Myometrial cell (primary cell): ENCODE measurements around the gene SPRR2B. TPM values are rescaled to one million over a fixed set of nuclear protein-coding genes. Genes with fewer than 3 reads are reported as not detected.

Experiments used
- total RNA-seq: library from RNA; depleted of rRNA; stranded (reverse); fragments of >200 nt; gene quantifications from 2 replicates; pipeline ENCODE4 v1.2.3, GENCODE V29; 2015

Gene SPRR2B
- total RNA-seq = not detected in 2 replicates

DNA sequence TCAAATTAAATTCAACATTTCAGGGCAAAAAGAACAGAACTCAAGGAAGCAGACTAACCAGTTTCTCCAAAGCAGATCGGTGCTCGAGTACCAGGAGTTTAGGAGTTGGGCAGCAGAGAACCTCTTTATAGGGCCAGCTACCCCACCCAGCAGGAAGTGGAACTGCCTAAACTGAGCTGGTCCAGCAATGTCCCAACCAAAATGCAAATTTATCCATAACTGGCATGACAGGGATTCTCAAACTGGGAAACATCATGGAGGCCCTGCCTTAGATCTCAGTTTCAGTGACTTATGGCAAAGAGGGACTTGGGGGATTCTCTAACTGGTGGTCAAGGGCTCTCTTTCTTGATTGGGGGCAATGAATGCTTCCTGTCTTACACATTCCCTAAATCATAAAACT lies at the start of gene SPRR2B:
Gene SPRR2B, minus strand, starts transcription at position 101 of the 400 bp plus-strand sequence. CDS start 772 bp downstream, outside the sequence.

GRCh38 chr1:153113416-153113815 lies 42.0 kb upstream of the SPRR2B start, which contains the start of gene SPRR2F:
SPRR2F (minus strand) TSS chr1:153113516; CDS start chr1:153112733, 783 bp downstream.

DNA sequence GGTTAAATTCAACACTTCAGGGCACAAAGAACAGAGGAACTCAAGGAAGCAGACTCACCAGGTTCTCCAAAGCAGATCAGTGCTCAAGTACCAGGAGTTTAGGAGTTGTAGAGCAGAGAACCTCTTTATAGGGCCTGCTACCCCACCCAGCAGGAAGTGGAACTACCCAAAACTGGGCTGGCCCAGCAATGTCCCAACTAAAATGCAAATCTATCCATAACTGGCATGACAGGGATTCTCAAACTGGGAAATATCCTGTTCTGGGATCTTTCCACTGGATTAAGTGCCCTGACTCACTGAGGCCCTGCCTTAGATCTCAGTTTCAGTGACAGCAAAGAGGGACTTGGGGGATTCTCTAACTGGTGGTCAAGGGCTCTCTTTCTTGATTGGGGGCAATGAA lies 23.0 kb upstream of the SPRR2B start, which contains the start of gene SPRR2E:
Gene SPRR2E, minus strand, starts transcription at position 101 of the 400 bp plus-strand sequence. CDS start 775 bp downstream, outside the sequence.

DNA sequence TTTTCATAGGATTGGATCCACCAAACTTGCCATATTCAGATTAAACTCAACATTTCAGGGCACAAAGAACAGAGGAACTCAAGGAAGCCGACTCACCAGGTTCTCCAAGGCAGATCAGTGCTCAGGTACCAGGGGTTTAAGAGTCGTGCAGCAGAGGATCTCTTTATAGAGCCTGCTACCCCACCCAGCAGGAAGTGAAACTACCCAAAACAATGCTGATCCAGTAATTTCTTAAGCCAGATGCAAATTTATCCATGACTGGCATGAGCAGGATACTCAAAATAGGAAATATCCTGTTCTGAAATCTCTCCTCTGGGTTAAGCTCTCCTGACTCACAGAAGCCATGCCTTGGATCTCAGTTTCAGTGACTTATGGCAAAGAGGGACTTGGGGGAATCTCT lies 14.0 kb downstream of the SPRR2B start, which contains the start of gene SPRR2A:
Gene SPRR2A, minus strand, starts transcription at position 138 of the 400 bp plus-strand sequence. CDS start 777 bp downstream, outside the sequence.

GRCh38 chr1:153040950-153041631 lies 30.3 kb downstream of the SPRR2B start, which contains the start of gene SPRR2D:
SPRR2D (minus strand) TSS chr1:153041120; CDS start chr1:153040346, 774 bp downstream.

GRCh38 chr1:153030895-153031294 lies 40.5 kb downstream of the SPRR2B start, which contains the start of gene SPRR1B:
SPRR1B (plus strand) TSS chr1:153031203; CDS start chr1:153032346, 1,143 bp downstream.

Other genes starting within 250 kb of the SPRR2B start
- not detected in 2 replicates for gene LCE1A, start 244.1 kb downstream of the SPRR2B start, total RNA-seq
- not detected in 2 replicates for gene LCE6A, start 228.8 kb downstream of the SPRR2B start, total RNA-seq
- not detected in 2 replicates for gene LCE7A, start 211.6 kb downstream of the SPRR2B start, total RNA-seq
- not detected in 2 replicates for gene SMCP, start 193.3 kb downstream of the SPRR2B start, total RNA-seq
- gene IVL, start 163.1 kb downstream of the SPRR2B start, total RNA-seq = not detected in 2 replicates
- gene SPRR5, start 124.4 kb downstream of the SPRR2B start, total RNA-seq = not detected in 2 replicates
- not detected in 2 replicates for gene SPRR4, start 101.0 kb downstream of the SPRR2B start, total RNA-seq
- not detected in 2 replicates for gene SPRR1A, start 87.5 kb downstream of the SPRR2B start, total RNA-seq
- not detected in 2 replicates for gene SPRR3, start 69.9 kb downstream of the SPRR2B start, total RNA-seq
- not detected in 2 replicates for gene SPRR1B, start 40.4 kb downstream of the SPRR2B start, total RNA-seq
- gene SPRR2D, start 30.5 kb downstream of the SPRR2B start, total RNA-seq = not detected in 2 replicates
- gene SPRR2A, start 14.1 kb downstream of the SPRR2B start, total RNA-seq = not detected in 2 replicates
- gene SPRR2E, start 22.9 kb upstream of the SPRR2B start, total RNA-seq = not detected in 2 replicates
- not detected in 2 replicates for gene SPRR2F, start 41.9 kb upstream of the SPRR2B start, total RNA-seq
- gene SPRR2G, start 79.3 kb upstream of the SPRR2B start, total RNA-seq = not detected in 2 replicates
- gene LELP1, start 131.8 kb upstream of the SPRR2B start, total RNA-seq = not detected in 2 replicates
- not detected in 2 replicates for gene PRR9, start 146.0 kb upstream of the SPRR2B start, total RNA-seq
- not detected in 2 replicates for gene LORICRIN, start 188.1 kb upstream of the SPRR2B start, total RNA-seq
- gene PGLYRP3, start 241.3 kb upstream of the SPRR2B start, total RNA-seq = not detected in 2 replicates